NCI-H146 (cell line): ENCODE data around the gene EYS.

Experiments used
- DNase-seq: peaks from one replicate; lab custom pipeline; 2025; lab: John Stamatoyannopoulos, UW

Gene EYS

GRCh38 chr6:64590965-64591675 is 1115.9 kb downstream of the EYS start:
- no peak for DNase-seq

GRCh38 chr6:64589961-64590360 is 1117.1 kb downstream of the EYS start:
- DNase-seq = no peak

- DNase-seq = no peak
Observed at GRCh38 chr6:64580346-64580745, 1126.7 kb downstream of the EYS start.

GRCh38 chr6:64553249-64553786 is 1153.7 kb downstream of the EYS start:
- DNase-seq = no peak

GRCh38 chr6:64547594-64548268 is 1159.3 kb downstream of the EYS start:
- no peak for DNase-seq

- DNase-seq = no peak
Observed at GRCh38 chr6:64539917-64540316, 1167.1 kb downstream of the EYS start.

GRCh38 chr6:64538722-64539121 is 1168.3 kb downstream of the EYS start:
- DNase-seq = no peak

- DNase-seq = no peak
Observed at GRCh38 chr6:64527899-64528298, 1179.1 kb downstream of the EYS start.

- DNase-seq = no peak
Observed at GRCh38 chr6:64522859-64523258, 1184.2 kb downstream of the EYS start.

- no peak for DNase-seq
Observed at GRCh38 chr6:64520050-64520449, 1187.0 kb downstream of the EYS start.

- no peak for DNase-seq
Observed at GRCh38 chr6:64516393-64516792, 1190.6 kb downstream of the EYS start.

GRCh38 chr6:64507661-64508060 is 1199.4 kb downstream of the EYS start:
- DNase-seq = no peak

- peak; percentile 0 for DNase-seq
Observed at GRCh38 chr6:64505312-64505711, 1201.7 kb downstream of the EYS start.

GRCh38 chr6:64504503-64504902 is 1202.5 kb downstream of the EYS start:
- DNase-seq = no peak

- no peak for DNase-seq
Observed at GRCh38 chr6:64502801-64503200, 1204.2 kb downstream of the EYS start.

- DNase-seq = no peak
Observed at GRCh38 chr6:64497634-64498033, 1209.4 kb downstream of the EYS start.

GRCh38 chr6:64489763-64490162 is 1217.3 kb downstream of the EYS start:
- DNase-seq = no peak

GRCh38 chr6:64486578-64487351 is 1220.3 kb downstream of the EYS start:
- no peak for DNase-seq

GRCh38 chr6:64483956-64484499 is 1223.0 kb downstream of the EYS start:
- no peak for DNase-seq

GRCh38 chr6:64482631-64483030 is 1224.4 kb downstream of the EYS start:
- DNase-seq = no peak

- DNase-seq = no peak
Observed at GRCh38 chr6:64479134-64479533, 1227.9 kb downstream of the EYS start.

GRCh38 chr6:64477391-64477790 is 1229.6 kb downstream of the EYS start:
- DNase-seq = no peak
